ENCODE measurements around the gene PIK3CD. TPM values are rescaled to one million over a fixed set of nuclear protein-coding genes. Genes with fewer than 3 reads are reported as not detected.

The PIK3CD gene
- total RNA-seq, 6 experiments from 2014 or later = 7.3 to 14.6 (median 9.2) TPM

DNA sequence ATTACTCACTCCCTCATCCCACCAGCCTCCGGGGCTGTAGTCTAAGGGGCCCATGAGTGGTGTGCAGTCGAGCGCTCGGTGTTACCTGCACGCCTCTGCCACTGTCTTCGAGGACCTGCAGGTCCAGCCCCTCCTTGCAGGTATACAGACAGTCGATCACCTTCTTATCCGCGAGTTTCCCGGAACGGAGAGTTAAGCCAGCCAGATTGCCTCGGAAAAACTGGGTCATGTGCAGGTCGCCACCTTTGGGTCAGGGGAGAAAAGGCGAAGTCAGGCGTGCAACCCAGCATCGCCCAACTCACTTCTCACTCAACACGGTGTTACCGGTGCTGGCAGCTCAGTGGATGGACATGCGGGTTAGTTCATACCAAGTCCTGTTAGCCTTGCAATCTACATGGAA lies 84.3 kb downstream of the PIK3CD start:
- no peaks in the 10 kb centered on the region for H3K9me3 Mint-ChIP-seq
- H3K27ac Mint-ChIP-seq = no peak overlapping the region
- H3K27me3 Mint-ChIP-seq (ENCODE audit: insufficient read depth) = peaks cover 6% of the 10 kb centered on the region
- H3K36me3 Mint-ChIP-seq (ENCODE audit: low read depth) = peaks cover 34% of the 10 kb centered on the region
- H3K4me1 Mint-ChIP-seq (ENCODE audit: low read depth) = no peaks in the 10 kb centered on the region
- H3K4me3 Mint-ChIP-seq = no peak overlapping the region
- TF ChIP-seq, protein P1, sequence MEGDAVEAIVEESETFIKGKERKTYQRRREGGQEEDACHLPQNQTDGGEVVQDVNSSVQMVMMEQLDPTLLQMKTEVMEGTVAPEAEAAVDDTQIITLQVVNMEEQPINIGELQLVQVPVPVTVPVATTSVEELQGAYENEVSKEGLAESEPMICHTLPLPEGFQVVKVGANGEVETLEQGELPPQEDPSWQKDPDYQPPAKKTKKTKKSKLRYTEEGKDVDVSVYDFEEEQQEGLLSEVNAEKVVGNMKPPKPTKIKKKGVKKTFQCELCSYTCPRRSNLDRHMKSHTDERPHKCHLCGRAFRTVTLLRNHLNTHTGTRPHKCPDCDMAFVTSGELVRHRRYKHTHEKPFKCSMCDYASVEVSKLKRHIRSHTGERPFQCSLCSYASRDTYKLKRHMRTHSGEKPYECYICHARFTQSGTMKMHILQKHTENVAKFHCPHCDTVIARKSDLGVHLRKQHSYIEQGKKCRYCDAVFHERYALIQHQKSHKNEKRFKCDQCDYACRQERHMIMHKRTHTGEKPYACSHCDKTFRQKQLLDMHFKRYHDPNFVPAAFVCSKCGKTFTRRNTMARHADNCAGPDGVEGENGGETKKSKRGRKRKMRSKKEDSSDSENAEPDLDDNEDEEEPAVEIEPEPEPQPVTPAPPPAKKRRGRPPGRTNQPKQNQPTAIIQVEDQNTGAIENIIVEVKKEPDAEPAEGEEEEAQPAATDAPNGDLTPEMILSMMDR (IDR thresholded peaks at IDR 0.05) = no peak
- DNase-seq = no peak

DNA sequence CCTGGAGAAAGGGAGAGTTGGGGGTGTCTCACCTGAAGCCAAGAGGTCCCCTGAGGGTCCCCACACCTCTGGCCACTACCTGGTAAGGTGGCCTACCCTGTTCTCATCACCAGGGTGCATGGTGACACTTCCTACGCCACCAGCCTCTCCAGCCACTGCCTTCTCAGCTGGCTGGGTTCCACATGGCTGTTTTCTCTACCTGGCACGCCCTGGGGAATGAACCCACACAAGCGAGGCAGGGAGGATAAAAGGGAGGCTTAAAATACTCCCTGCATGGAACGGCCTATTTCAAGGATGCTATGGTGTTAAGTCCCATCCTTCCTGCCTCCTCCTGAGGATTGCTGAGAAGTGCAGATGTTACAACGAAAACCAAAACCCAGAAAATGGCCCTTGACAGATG lies 84.7 kb downstream of the PIK3CD start:
- peaks cover 39% of the 10 kb centered on the region for H3K36me3 Mint-ChIP-seq (ENCODE audit: low read depth)

DNA sequence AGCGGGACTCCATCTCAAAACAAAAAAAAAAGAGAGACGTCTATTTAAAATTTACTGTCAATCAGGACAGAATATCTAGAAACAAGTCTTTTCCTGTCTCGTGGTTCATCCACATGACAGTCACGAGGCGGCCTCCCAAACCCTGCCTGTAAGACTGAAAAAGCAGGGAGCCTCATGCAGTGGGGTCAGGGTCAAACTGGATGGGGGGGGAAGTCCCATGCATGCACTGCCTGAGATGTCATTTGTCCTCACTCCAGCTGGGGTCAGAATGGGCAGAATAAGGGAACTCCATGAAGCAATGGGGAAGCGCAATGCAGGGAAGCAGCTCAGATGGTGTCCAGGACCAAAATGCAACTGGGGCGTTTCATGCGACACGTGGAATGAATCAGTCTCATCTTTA lies 85.5 kb downstream of the PIK3CD start:
- TF ChIP-seq, protein P1 (IDR thresholded peaks at IDR 0.05) = no peak

More for the DNA sequence above, 84.7 kb downstream of the PIK3CD start:
- no peak for DNase-seq
- Mint-ChIP-seq H3K27ac (no peak overlapping the region), H3K27me3 (ENCODE audit: insufficient read depth) (peaks cover 4% of the 10 kb centered on the region), H3K9me3 (no peaks in the 10 kb centered on the region), H3K4me3 (no peak overlapping the region), H3K4me1 (ENCODE audit: low read depth) (no peaks in the 10 kb centered on the region)
- TF ChIP-seq, protein P1 (IDR thresholded peaks at IDR 0.05) = no peak

DNA sequence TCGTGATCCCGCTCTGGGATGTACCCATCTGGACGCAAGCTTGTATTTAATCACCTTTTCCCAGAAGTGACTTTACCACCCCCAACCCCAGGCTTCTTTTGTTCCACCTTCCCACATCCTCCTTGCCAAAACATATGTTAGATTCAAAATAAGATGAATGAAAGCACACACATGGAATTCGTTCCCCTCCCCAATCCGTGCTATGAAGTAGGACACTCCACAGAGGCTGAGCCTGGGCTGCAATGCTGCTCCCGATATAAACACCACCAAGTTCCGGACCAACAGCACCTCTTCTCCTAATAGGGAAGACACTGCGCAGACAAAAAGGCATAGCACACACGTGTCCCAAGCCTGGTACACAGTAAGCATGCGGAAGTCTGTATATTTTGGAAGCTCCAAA lies 86.1 kb downstream of the PIK3CD start:
- Mint-ChIP-seq H3K4me1 (ENCODE audit: low read depth) (no peaks in the 10 kb centered on the region), H3K9me3 (no peaks in the 10 kb centered on the region), H3K36me3 (ENCODE audit: low read depth) (peaks cover 32% of the 10 kb centered on the region), H3K27me3 (ENCODE audit: insufficient read depth) (peaks cover 1% of the 10 kb centered on the region), H3K27ac (no peak overlapping the region), H3K4me3 (no peak overlapping the region)
- TF ChIP-seq, protein P1 (IDR thresholded peaks at IDR 0.05) = no peak
- no peak for DNase-seq

More for the DNA sequence above, 85.5 kb downstream of the PIK3CD start:
- H3K27me3 Mint-ChIP-seq (ENCODE audit: insufficient read depth) = peaks cover 1% of the 10 kb centered on the region
- no peak overlapping the region for H3K4me3 Mint-ChIP-seq
- H3K27ac Mint-ChIP-seq = no peak overlapping the region
- H3K9me3 Mint-ChIP-seq = no peaks in the 10 kb centered on the region
- H3K4me1 Mint-ChIP-seq (ENCODE audit: low read depth) = no peaks in the 10 kb centered on the region
- DNase-seq = no peak
- peaks cover 35% of the 10 kb centered on the region for H3K36me3 Mint-ChIP-seq (ENCODE audit: low read depth)

DNA sequence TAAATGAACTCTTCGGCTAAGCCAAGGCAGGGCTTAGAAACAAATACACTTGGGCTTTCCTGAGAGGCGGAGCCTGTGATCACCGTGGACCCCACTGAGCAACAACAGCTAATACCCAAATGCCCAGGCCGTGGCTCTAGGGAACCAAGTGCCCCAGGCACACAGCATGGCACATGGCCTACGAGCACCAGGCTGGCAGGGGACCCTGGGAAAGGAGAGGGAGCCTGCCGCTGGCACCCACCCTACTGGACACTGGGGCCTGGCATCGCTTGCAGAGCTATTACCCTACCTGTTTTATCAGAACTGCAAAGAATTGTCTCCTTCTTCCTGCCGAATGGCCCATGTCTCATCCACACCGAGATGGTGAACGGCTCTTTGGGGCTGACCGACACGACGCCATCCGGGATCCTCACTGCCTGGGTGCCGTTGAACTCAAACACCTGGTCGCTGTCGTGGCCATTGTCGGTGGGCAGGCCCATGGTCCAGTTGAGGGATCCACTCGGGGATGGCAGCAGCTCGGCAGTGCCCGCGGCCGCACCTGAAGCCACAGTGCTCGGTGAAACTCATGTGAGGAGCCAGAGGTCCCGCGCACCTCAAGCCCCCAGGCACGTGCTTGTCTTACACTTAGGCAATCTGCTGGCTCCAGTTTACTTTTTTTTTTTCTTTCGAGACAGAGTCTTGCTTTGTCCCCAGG lies 92.7 kb downstream of the PIK3CD start:
- Mint-ChIP-seq H3K4me1 (ENCODE audit: low read depth) (no peaks in the 10 kb centered on the region), H3K27me3 (ENCODE audit: insufficient read depth) (no peaks in the 10 kb centered on the region; the same call in 1 of the 2 replicates), H3K4me3 (no peak overlapping the region), H3K27ac (no peak overlapping the region), H3K36me3 (ENCODE audit: low read depth) (peaks cover 22% of the 10 kb centered on the region), H3K9me3 (no peaks in the 10 kb centered on the region)
- no peak for DNase-seq
- TF ChIP-seq, protein P1 (IDR thresholded peaks at IDR 0.05) = no peak

Data from HFFc6 (cell line).